PFSK-1 (cell line): ENCODE data around the gene DAGLB.
A peak's percentile ranks its signal among the peaks of the same experiment; 100 is the strongest.

Experiments used
- FOXP2 ChIP-seq: optimal IDR thresholded peaks from 2 replicates; pipeline ENCODE3; 2011; ENCODE audit warnings: borderline replicate concordance, control low read depth, inconsistent platforms; ENCODE audit not compliant: insufficient read depth; ENCODE audit errors: extremely low read length, extremely low read depth
- POLR2AphosphoS5 ChIP-seq: IDR thresholded peaks from 2 replicates; pipeline ENCODE4 v1.6.1; 2012; ENCODE audit warnings: low read depth, mild to moderate bottlenecking, control low read depth, low read length, moderate library complexity
- REST ChIP-seq, 2 experiments: IDR thresholded peaks; 2 replicates each; pipeline versions ENCODE4 v1.6.1 to v1.8.0; 2011 to 2012; ENCODE audit warnings: low read depth in 2 of 2, low read length in 2 of 2, control low read depth in 1 of 2, inconsistent platforms in 1 of 2, mild to moderate bottlenecking in 1 of 2, moderate library complexity in 1 of 2; ENCODE audit not compliant: insufficient read depth in 1 of 2
- SIN3A ChIP-seq: IDR thresholded peaks from 2 replicates; pipeline ENCODE4 v1.6.1; 2012; ENCODE audit warnings: mild to moderate bottlenecking, low read length, moderate library complexity, borderline replicate concordance; ENCODE audit not compliant: insufficient read depth
- TAF1 ChIP-seq: IDR thresholded peaks from 2 replicates; pipeline ENCODE4 v1.6.1; 2012; ENCODE audit warnings: low read length, control low read depth, borderline replicate concordance; ENCODE audit not compliant: insufficient read depth

DNA sequence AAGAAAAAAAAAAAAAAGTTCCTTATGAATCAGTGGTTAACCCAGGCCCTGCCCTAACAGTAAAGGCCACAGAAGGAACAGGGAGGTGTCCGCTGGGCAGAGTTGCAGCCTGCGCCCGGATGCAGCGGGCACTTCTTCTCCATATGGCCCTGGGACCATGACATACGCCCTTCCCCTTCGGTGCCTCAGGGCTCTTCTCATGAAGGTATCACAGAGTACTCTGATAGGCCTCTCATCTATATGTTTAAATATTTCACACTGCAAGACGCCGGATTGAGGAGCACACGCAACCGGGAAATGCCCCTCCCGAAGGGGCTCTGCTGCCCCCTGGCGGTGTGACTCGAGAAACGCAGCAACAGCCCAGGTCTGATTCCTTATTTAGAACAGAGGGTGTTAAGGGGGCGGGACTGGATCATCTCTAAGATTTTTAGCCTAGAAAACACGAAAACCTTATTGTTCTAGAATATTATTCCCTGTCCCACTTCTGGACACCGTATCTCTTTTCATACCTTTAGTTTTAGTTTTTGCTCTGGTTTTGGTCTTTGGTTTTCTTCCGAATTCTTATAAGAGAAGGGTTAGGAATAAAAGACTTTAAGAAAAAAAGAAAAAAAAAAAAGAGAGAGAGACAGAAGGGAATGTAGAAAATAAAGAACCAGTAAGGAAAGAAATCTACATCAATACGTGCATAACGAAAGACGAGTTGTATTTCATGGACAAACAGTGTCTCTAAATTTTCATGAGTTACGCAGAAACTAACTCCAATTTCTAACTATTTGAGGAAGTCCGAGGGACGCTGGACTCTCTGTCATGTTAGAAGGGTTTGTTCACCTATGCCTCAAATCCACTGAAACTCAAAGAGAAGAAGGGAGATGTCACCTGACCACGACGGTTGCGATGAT lies 12.0 kb downstream of the DAGLB start:
- TF ChIP-seq POLR2AphosphoS5 (no peak), REST (IDR thresholded peaks at IDR 0.05; ENCODE audit: insufficient read depth in 1 of 2, low read depth in 2 of 2, low read length in 2 of 2) (no peak), TAF1 (no peak), SIN3A (no peak), FOXP2 (peak; percentile 54)
